Measurements from ENCODE around the gene FAM120AOS.

Gene FAM120AOS

DNA sequence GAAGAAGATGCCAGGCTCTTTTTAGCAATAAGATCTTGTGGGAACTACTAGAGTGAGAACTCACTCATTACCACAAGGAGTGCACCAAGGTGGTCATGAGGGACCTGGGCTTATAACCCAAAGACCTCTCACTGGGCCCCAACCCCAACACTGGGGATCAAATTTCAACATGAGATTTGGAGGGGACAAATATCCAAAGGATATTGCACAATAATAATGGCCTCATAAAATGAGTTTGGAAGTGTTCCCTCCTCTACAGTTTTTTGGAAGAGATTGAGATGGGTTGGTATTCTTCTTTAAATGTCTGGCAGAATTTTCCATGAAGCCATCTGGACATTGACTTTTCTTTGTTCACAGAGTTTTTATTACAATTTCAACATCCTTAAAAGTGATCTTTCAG is 39.9 kb downstream of the FAM120AOS start:
- Histone ChIP-seq H3K4me2 (ENCODE audit: low read length) (no peak overlapping the region), H4K20me1 (ENCODE audit: insufficient read depth, low read length) (no peaks in the 10 kb centered on the region), H3K9ac (ENCODE audit: low read length) (no peak overlapping the region), H3F3A (ENCODE audit: insufficient read depth, low read length) (no peaks in the 10 kb centered on the region), H3K79me2 (ENCODE audit: insufficient read depth, low read length) (no peaks in the 10 kb centered on the region), H3K9me2 (ENCODE audit: low read depth, low read length) (no peaks in the 10 kb centered on the region), H3K9me3 (ENCODE audit: low read length) (peaks cover 11% of the 10 kb centered on the region; the same call in 1 of the 2 replicates), H3K27me3 (ENCODE audit: insufficient read depth, low read length) (no peaks in the 10 kb centered on the region; the same call in 1 of the 2 replicates), H3K4me3 (ENCODE audit: low read depth, low read length, poor library complexity, severe bottlenecking) (no peak overlapping the region), H3K27ac (ENCODE audit: low read depth, low read length, poor library complexity, severe bottlenecking) (no peak overlapping the region), H3K36me3 (ENCODE audit: insufficient read depth, low read length) (no peaks in the 10 kb centered on the region; the same call in 1 of the 2 replicates), H2AFZ (ENCODE audit: low read length) (no peak overlapping the region), H3K4me1 (ENCODE audit: insufficient read depth, low read length, severe bottlenecking) (no peaks in the 10 kb centered on the region)
- no peak for TF ChIP-seq EZH2 (IDR thresholded peaks at IDR 0.05; ENCODE audit: borderline replicate concordance, low read length)
- TF ChIP-seq, protein P1, sequence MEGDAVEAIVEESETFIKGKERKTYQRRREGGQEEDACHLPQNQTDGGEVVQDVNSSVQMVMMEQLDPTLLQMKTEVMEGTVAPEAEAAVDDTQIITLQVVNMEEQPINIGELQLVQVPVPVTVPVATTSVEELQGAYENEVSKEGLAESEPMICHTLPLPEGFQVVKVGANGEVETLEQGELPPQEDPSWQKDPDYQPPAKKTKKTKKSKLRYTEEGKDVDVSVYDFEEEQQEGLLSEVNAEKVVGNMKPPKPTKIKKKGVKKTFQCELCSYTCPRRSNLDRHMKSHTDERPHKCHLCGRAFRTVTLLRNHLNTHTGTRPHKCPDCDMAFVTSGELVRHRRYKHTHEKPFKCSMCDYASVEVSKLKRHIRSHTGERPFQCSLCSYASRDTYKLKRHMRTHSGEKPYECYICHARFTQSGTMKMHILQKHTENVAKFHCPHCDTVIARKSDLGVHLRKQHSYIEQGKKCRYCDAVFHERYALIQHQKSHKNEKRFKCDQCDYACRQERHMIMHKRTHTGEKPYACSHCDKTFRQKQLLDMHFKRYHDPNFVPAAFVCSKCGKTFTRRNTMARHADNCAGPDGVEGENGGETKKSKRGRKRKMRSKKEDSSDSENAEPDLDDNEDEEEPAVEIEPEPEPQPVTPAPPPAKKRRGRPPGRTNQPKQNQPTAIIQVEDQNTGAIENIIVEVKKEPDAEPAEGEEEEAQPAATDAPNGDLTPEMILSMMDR (IDR thresholded peaks at IDR 0.05; ENCODE audit: low read length) = no peak

DNA sequence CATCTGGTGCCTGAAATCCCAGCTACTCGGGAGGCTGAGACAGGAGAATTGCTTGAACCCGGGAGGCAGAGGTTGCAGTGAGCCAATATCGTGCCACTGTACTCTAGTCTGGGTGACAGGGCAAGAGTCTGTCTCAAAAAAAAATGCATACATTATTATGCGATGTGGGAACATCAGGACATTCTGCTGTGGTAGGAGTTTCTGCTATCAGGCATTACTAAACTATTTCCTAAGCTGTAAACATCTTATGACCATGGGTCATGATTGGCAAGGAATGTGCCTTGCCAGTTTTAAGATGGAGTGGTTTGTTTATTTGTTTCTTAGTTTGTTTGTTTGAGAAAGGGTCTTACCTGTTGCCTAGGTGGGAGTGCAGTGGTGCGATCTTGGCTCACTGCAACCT is 47.0 kb downstream of the FAM120AOS start:
- Histone ChIP-seq H3K4me3 (ENCODE audit: low read depth, low read length, poor library complexity, severe bottlenecking) (no peak overlapping the region), H3K27me3 (ENCODE audit: insufficient read depth, low read length) (no peaks in the 10 kb centered on the region), H3K4me1 (ENCODE audit: insufficient read depth, low read length, severe bottlenecking) (no peaks in the 10 kb centered on the region), H3K27ac (ENCODE audit: low read depth, low read length, poor library complexity, severe bottlenecking) (no peak overlapping the region), H3K9me3 (ENCODE audit: low read length) (no peaks in the 10 kb centered on the region), H3K79me2 (ENCODE audit: insufficient read depth, low read length) (no peaks in the 10 kb centered on the region), H2AFZ (ENCODE audit: low read length) (no peak overlapping the region), H3F3A (ENCODE audit: insufficient read depth, low read length) (no peaks in the 10 kb centered on the region; the same call in 1 of the 2 replicates), H3K4me2 (ENCODE audit: low read length) (no peak overlapping the region), H3K9me2 (ENCODE audit: low read depth, low read length) (no peaks in the 10 kb centered on the region), H3K9ac (ENCODE audit: low read length) (no peak overlapping the region), H4K20me1 (ENCODE audit: insufficient read depth, low read length) (no peaks in the 10 kb centered on the region), H3K36me3 (ENCODE audit: insufficient read depth, low read length) (no peaks in the 10 kb centered on the region)
- TF ChIP-seq, protein P1 (IDR thresholded peaks at IDR 0.05; ENCODE audit: low read length) = no peak
- no peak for TF ChIP-seq EZH2 (IDR thresholded peaks at IDR 0.05; ENCODE audit: borderline replicate concordance, low read length)

DNA sequence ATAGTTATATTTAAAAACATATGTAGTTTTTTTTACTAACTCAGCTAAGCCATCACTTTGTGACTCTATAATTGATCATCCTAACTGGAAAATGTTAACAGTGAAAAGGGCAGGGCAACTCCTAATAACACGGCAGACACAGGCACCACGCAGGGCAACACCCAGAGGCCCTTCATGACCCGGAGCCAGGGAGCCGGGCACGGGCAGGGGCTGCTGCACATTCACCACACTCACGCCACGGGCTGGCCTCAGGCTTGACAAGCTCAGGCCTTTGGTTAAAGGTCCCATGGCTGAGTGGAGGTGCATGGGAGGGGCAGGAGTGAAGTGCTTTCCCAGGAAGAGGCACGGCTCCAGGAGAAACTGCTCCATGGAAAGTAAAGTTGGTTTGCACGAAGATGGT is 54.9 kb downstream of the FAM120AOS start:
- H3K36me3 ChIP-seq (ENCODE audit: insufficient read depth, low read length) = no peaks in the 10 kb centered on the region
- H3K27me3 ChIP-seq (ENCODE audit: insufficient read depth, low read length) = no peaks in the 10 kb centered on the region
- no peak overlapping the region for H2AFZ ChIP-seq (ENCODE audit: low read length)
- no peaks in the 10 kb centered on the region for H3F3A ChIP-seq (ENCODE audit: insufficient read depth, low read length)
- TF ChIP-seq EZH2 (IDR thresholded peaks at IDR 0.05; ENCODE audit: borderline replicate concordance, low read length) = no peak
- TF ChIP-seq, protein P1 (IDR thresholded peaks at IDR 0.05; ENCODE audit: low read length) = no peak
- H3K9me3 ChIP-seq (ENCODE audit: low read length) = no peaks in the 10 kb centered on the region
- no peaks in the 10 kb centered on the region for H3K4me1 ChIP-seq (ENCODE audit: insufficient read depth, low read length, severe bottlenecking)
- no peaks in the 10 kb centered on the region for H3K9me2 ChIP-seq (ENCODE audit: low read depth, low read length)
- H3K27ac ChIP-seq (ENCODE audit: low read depth, low read length, poor library complexity, severe bottlenecking) = no peak overlapping the region
- H3K4me2 ChIP-seq (ENCODE audit: low read length) = no peak overlapping the region
- H4K20me1 ChIP-seq (ENCODE audit: insufficient read depth, low read length) = no peaks in the 10 kb centered on the region
- no peak overlapping the region for H3K4me3 ChIP-seq (ENCODE audit: low read depth, low read length, poor library complexity, severe bottlenecking)
- no peak overlapping the region for H3K9ac ChIP-seq (ENCODE audit: low read length)
- H3K79me2 ChIP-seq (ENCODE audit: insufficient read depth, low read length) = no peaks in the 10 kb centered on the region

Data from OCI-LY1 (cell line).